Tibial nerve (tissue), 4 donors: ENCODE data around the gene IQSEC3. TPM values are rescaled to one million over a fixed set of nuclear protein-coding genes. Genes with fewer than 3 reads are reported as not detected.

Source experiments
- DNase-seq, 2 donors: peaks; one replicate each; pipeline ENCODE4 v3.0.0-alpha.2; 2019; ENCODE audit warnings: low spot score in 2 of 2
- H3K27ac ChIP-seq, 4 donors: fragments of 200-600 bp; sonication (generic) in 3 of 4; one replicate each; pipeline ENCODE4 v1.5.1; 2017 to 2019; ENCODE audit warnings: mild to moderate bottlenecking in 1 of 4
- H3K27me3 ChIP-seq, 2 donors: fragments of 200-600 bp; sonication (generic) in 1 of 2; one replicate each; pipeline versions ENCODE4 v1.5.1 to v1.6.0; 2017 to 2019
- H3K36me3 ChIP-seq, 3 donors: fragments of 200-600 bp; sonication (generic); one replicate each; pipeline ENCODE4 v1.5.1; 2018 to 2019
- H3K4me1 ChIP-seq, 4 donors: fragments of 200-600 bp; sonication (generic) in 3 of 4; one replicate each; pipeline ENCODE4 v1.5.1; 2017 to 2019
- H3K4me3 ChIP-seq, 4 donors: fragments of 200-600 bp; sonication (generic) in 3 of 4; one replicate each; pipeline ENCODE4 v1.5.1; 2017 to 2019; ENCODE audit warnings: mild to moderate bottlenecking in 1 of 4, moderate library complexity in 1 of 4
- H3K9me3 ChIP-seq, 4 donors: fragments of 200-600 bp; sonication (generic) in 3 of 4; one replicate each; pipeline ENCODE4 v1.5.1; 2017 to 2019
- CTCF ChIP-seq, 5 experiments: fragments of 200-600 bp in 3 of 5; fragments of 450-650 bp in 2 of 5; sonication (generic) in 3 of 5; IDR thresholded peaks; one replicate each; pipeline ENCODE4 v1.5.1; 2016 to 2019; ENCODE audit warnings: antibody characterized with exemption in 5 of 5, mild to moderate bottlenecking in 3 of 5, moderate library complexity in 2 of 5
- EP300 ChIP-seq, 2 donors: sonication (generic); formaldehyde crosslinking; IDR thresholded peaks; one replicate each; pipeline ENCODE4 v1.6.1; 2017; ENCODE audit warnings: antibody characterized with exemption in 2 of 2, mild to moderate bottlenecking in 1 of 2
- POLR2A ChIP-seq, 2 donors: fragments of 450-650 bp; IDR thresholded peaks; one replicate each; pipeline ENCODE4 v1.6.1; 2017; ENCODE audit warnings: antibody characterized with exemption in 2 of 2, mild to moderate bottlenecking in 2 of 2, moderate library complexity in 2 of 2
- WGBS, 2 donors: methylation state at CpG; one replicate each; pipeline ENCODE4 v1.1.5; 2018; 5-methylcytosine and 5-hydroxymethylcytosine counted together
- total RNA-seq, 4 donors: library from RNA; depleted of rRNA; stranded (reverse); fragments of >200 nt; gene quantifications; one replicate each; pipeline ENCODE4 v1.1.0, GENCODE V29; 2016

IQSEC3 gene
- total RNA-seq, 4 donors from 2014 or later, result 0.84 to 6.5 (median 1.6) TPM

- TF ChIP-seq POLR2A (IDR thresholded peaks at IDR 0.05), result no peak
- TF ChIP-seq EP300 (IDR thresholded peaks at IDR 0.05), result no peak
- no peak for TF ChIP-seq CTCF (IDR thresholded peaks at IDR 0.05)
- Histone ChIP-seq H3K36me3 (no peaks in the 10 kb centered on the region), H3K27ac (no peak overlapping the region), H3K9me3 (no peaks in the 10 kb centered on the region), H3K4me3 (no peak overlapping the region), H3K4me1 (peaks cover 0 to 5% (median 0%) of the 10 kb centered on the region in 4 donors), H3K27me3 (peaks cover 0 to 10% of the 10 kb centered on the region in 2 donors)
- DNase-seq, result no peak
- WGBS, 2 donors, result 81 to 85% methylated on average over 11 of the region's 11 CpGs
These were observed 157.3 kb downstream of the IQSEC3 start for GRCh38 chr12:223841-224240.

GRCh38 chr12:224330-224729, 157.8 kb downstream of the IQSEC3 start:
- H3K4me1 ChIP-seq, result peaks cover 0 to 9% (median 0%) of the 10 kb centered on the region in 4 donors
- peaks cover 0 to 10% of the 10 kb centered on the region in 2 donors for H3K27me3 ChIP-seq
- H3K36me3 ChIP-seq, result no peaks in the 10 kb centered on the region
- H3K27ac ChIP-seq, result no peak overlapping the region
- TF ChIP-seq EP300 (IDR thresholded peaks at IDR 0.05), result no peak
- TF ChIP-seq CTCF (IDR thresholded peaks at IDR 0.05), result no peak
- no peak for TF ChIP-seq POLR2A (IDR thresholded peaks at IDR 0.05)
- H3K9me3 ChIP-seq, result no peaks in the 10 kb centered on the region
- no peak for DNase-seq
- no peak overlapping the region for H3K4me3 ChIP-seq
- 86 to 95% methylated on average over 9 of the region's 9 CpGs for WGBS, 2 donors

- DNase-seq, result no peak
- TF ChIP-seq CTCF (IDR thresholded peaks at IDR 0.05) (no peak), POLR2A (IDR thresholded peaks at IDR 0.05) (no peak), EP300 (IDR thresholded peaks at IDR 0.05) (no peak)
- WGBS, 2 donors, result 93 to 94% methylated on average over 18 of the region's 18 CpGs
- no peak overlapping the region for H3K27ac ChIP-seq
- no peak overlapping the region for H3K4me3 ChIP-seq
- H3K4me1 ChIP-seq, result peaks cover 0 to 11% (median 0%) of the 10 kb centered on the region in 4 donors
- no peaks in the 10 kb centered on the region for H3K9me3 ChIP-seq
- peaks cover 0 to 6% of the 10 kb centered on the region in 2 donors for H3K27me3 ChIP-seq
- H3K36me3 ChIP-seq, result no peaks in the 10 kb centered on the region
These were observed 158.4 kb downstream of the IQSEC3 start for GRCh38 chr12:225012-225411.

- no peak for DNase-seq
- no peaks in the 10 kb centered on the region for H3K9me3 ChIP-seq
- TF ChIP-seq POLR2A (IDR thresholded peaks at IDR 0.05) (no peak), CTCF (IDR thresholded peaks at IDR 0.05) (no peak), EP300 (IDR thresholded peaks at IDR 0.05) (no peak)
- peaks cover 0 to 9% (median 0%) of the 10 kb centered on the region in 4 donors for H3K4me1 ChIP-seq
- no peaks in the 10 kb centered on the region for H3K36me3 ChIP-seq
- no peak overlapping the region for H3K27ac ChIP-seq
- H3K4me3 ChIP-seq, result no peak overlapping the region
- 83 to 87% methylated on average over 13 of the region's 14 CpGs for WGBS, 2 donors
- no peaks in the 10 kb centered on the region for H3K27me3 ChIP-seq
These were observed 159.8 kb downstream of the IQSEC3 start for GRCh38 chr12:226401-226800.

GRCh38 chr12:227286-227915, 160.8 kb downstream of the IQSEC3 start:
- H3K9me3 ChIP-seq, result no peaks in the 10 kb centered on the region
- H3K4me1 ChIP-seq, result peaks cover 0 to 9% (median 0%) of the 10 kb centered on the region in 4 donors
- H3K27ac ChIP-seq, result no peak overlapping the region
- TF ChIP-seq EP300 (IDR thresholded peaks at IDR 0.05) (no peak), CTCF (IDR thresholded peaks at IDR 0.05) (no peak), POLR2A (IDR thresholded peaks at IDR 0.05) (no peak)
- H3K36me3 ChIP-seq, result no peaks in the 10 kb centered on the region
- H3K4me3 ChIP-seq, result no peak overlapping the region
- WGBS, 2 donors, result 88 to 92% methylated on average over 7 of the region's 7 CpGs
- no peak for DNase-seq
- no peaks in the 10 kb centered on the region for H3K27me3 ChIP-seq

Other genes with a start within 250 kb of the IQSEC3 start
- gene SLC6A12, start 147.4 kb downstream of the IQSEC3 start, total RNA-seq, result under 1 TPM in 3 of 4 donors, not detected in 1; 0.21 to 0.60 (median 0.39) TPM
- gene SLC6A13, start 196.1 kb downstream of the IQSEC3 start, total RNA-seq, result 1 to 10 TPM in 1 of 4 donors, under 1 TPM in 1, not detected in 2; 0.21 to 1.5 TPM